SK-N-SH treated with all-trans-retinoic acid at 6 μM for 48 hours (cell line): ENCODE measurements around the gene C1GALT1.

ENCODE experiments used
- ARNTL ChIP-seq: fragments of 450-650 bp; formaldehyde crosslinking; IDR thresholded peaks from 2 replicates; pipeline ENCODE4 v1.5.0; 2020; ENCODE audit warnings: low read depth, mild to moderate bottlenecking, moderate library complexity, borderline replicate concordance
- CREB5 ChIP-seq: fragments of 250-450 bp; sonication (Bioruptor Pico); IDR thresholded peaks from 2 replicates; pipeline ENCODE4 v1.5.1; 2020; ENCODE audit warnings: low read depth, mild to moderate bottlenecking, moderate library complexity
- GLIS3 ChIP-seq: fragments of 250-450 bp; sonication (Bioruptor Pico); IDR thresholded peaks from 2 replicates; pipeline ENCODE4 v1.5.0; 2020; ENCODE audit warnings: mild to moderate bottlenecking, moderate library complexity
- POU6F1 ChIP-seq: fragments of 250-450 bp; sonication (Bioruptor Pico); IDR thresholded peaks from 2 replicates; pipeline ENCODE4 v1.8.0; 2021; ENCODE audit warnings: low read depth, mild to moderate bottlenecking, moderate library complexity, borderline replicate concordance
- PPARA ChIP-seq: fragments of 250-450 bp; sonication (Bioruptor Pico); IDR thresholded peaks from 2 replicates; pipeline ENCODE4 v1.5.0; 2020; ENCODE audit warnings: mild to moderate bottlenecking, borderline replicate concordance
- RARB ChIP-seq: fragments of 250-450 bp; sonication (Bioruptor Pico); IDR thresholded peaks from 2 replicates; pipeline ENCODE4 v1.8.0; 2021; ENCODE audit warnings: mild to moderate bottlenecking, moderate library complexity
- ZNF70 ChIP-seq: fragments of 450-650 bp; formaldehyde crosslinking; IDR thresholded peaks from 2 replicates; pipeline ENCODE4 v1.5.0; 2020; ENCODE audit warnings: mild to moderate bottlenecking, moderate library complexity

GRCh38 chr7:7135074-7135473 is 47.3 kb upstream of the C1GALT1 start:
- TF ChIP-seq ARNTL (no peak), PPARA (no peak), GLIS3 (CRISPR knock-in tag) (no peak), RARB (CRISPR knock-in tag) (no peak), CREB5 (CRISPR knock-in tag) (no peak), POU6F1 (CRISPR knock-in tag) (no peak), ZNF70 (CRISPR knock-in tag) (no peak)
